Measurements from ENCODE around the gene IKZF3. TPM values are rescaled to one million over a fixed set of nuclear protein-coding genes. Genes with fewer than 3 reads are reported as not detected.

IKZF3 gene
- total RNA-seq, 2 donors from 2014 or later = 0.55 to 1.7 TPM

DNA sequence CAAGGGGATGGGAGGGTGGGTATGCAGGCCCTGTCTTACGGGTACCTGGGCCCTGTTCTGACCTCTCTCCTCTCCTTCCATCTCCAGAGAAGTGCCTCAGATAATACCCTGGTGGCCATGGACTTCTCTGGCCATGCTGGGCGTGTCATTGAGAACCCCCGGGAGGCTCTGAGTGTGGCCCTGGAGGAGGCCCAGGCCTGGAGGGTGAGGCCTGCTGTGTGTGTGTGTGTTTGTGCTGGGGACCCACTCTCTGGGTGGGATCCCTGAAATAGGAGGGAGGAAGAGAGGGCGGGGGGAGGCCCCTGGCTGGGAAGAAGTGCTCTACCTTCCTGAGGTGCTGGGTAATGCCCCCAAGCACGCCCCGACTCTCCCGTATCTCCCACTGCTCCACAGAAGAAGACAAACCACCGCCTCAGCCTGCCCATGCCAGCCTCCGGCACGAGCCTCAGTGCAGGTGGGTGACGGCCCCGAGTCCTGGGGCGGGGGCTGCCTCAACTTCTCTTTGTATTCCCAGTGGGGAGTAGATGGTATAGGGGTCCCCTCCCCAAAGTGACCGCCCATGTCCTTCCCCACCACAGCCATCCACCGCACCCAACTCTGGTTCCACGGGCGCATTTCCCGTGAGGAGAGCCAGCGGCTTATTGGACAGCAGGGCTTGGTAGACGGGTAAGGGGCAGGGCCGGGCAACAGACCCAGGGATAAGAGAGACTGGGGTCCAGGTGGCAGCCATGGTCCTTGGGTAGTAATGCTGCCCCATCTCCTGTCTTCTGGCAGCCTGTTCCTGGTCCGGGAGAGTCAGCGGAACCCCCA lies 118.6 kb downstream of the IKZF3 start:
- no peaks in the 10 kb centered on the region for H3K36me3 ChIP-seq

DNA sequence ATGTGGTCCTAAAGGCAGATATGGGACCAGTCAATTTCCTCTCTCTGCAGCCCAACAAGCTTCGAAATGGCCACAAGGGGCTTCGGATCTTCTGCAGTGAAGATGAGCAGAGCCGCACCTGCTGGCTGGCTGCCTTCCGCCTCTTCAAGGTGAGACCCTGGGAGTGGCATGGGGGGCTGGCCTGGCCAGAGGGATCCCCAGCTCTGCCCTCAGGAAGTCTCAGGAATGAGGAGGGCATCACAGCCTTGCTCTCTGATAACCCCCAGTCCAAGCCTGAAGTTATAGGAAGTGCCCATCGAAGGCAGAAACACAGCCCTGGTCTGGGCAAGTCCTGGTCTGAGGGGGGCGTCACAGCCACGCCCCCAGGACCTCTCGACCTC lies 119.3 kb downstream of the IKZF3 start:
- H3K27ac ChIP-seq = no peak overlapping the region
- H3K4me3 ChIP-seq = no peak overlapping the region
- no peaks in the 10 kb centered on the region for H3K36me3 ChIP-seq
- H3K9me3 ChIP-seq = no peaks in the 10 kb centered on the region
- H3K4me1 ChIP-seq (replicated peaks) = peaks cover 5% of the 10 kb centered on the region
- DNase-seq (ENCODE audit: low spot score) = no peak
- WGBS = 82% methylated on average over 8 of the region's 8 CpGs
- no peaks in the 10 kb centered on the region for H3K27me3 ChIP-seq (replicated peaks; ENCODE audit: insufficient read depth)
- TF ChIP-seq POLR2A (IDR thresholded peaks at IDR 0.05) (no peak), POLR2AphosphoS5 (IDR thresholded peaks at IDR 0.05) (no peak)
- TF ChIP-seq, protein P1, sequence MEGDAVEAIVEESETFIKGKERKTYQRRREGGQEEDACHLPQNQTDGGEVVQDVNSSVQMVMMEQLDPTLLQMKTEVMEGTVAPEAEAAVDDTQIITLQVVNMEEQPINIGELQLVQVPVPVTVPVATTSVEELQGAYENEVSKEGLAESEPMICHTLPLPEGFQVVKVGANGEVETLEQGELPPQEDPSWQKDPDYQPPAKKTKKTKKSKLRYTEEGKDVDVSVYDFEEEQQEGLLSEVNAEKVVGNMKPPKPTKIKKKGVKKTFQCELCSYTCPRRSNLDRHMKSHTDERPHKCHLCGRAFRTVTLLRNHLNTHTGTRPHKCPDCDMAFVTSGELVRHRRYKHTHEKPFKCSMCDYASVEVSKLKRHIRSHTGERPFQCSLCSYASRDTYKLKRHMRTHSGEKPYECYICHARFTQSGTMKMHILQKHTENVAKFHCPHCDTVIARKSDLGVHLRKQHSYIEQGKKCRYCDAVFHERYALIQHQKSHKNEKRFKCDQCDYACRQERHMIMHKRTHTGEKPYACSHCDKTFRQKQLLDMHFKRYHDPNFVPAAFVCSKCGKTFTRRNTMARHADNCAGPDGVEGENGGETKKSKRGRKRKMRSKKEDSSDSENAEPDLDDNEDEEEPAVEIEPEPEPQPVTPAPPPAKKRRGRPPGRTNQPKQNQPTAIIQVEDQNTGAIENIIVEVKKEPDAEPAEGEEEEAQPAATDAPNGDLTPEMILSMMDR (IDR thresholded peaks at IDR 0.05) = no peak
- intact Hi-C loops (cut with DNase I) = no loop called here

More for the DNA sequence above, 118.6 kb downstream of the IKZF3 start:
- 95% methylated on average over 23 of the region's 23 CpGs for WGBS
- H3K4me1 ChIP-seq (replicated peaks) = peaks cover 3% of the 10 kb centered on the region
- DNase-seq (ENCODE audit: low spot score) = no peak
- no peaks in the 10 kb centered on the region for H3K9me3 ChIP-seq
- no peak overlapping the region for H3K4me3 ChIP-seq
- TF ChIP-seq POLR2A (IDR thresholded peaks at IDR 0.05) (no peak), POLR2AphosphoS5 (IDR thresholded peaks at IDR 0.05) (no peak)
- TF ChIP-seq, protein P1 (IDR thresholded peaks at IDR 0.05) = no peak
- H3K27ac ChIP-seq = no peak overlapping the region
- intact Hi-C loops (cut with DNase I) = no loop called here
- H3K27me3 ChIP-seq (replicated peaks; ENCODE audit: insufficient read depth) = no peaks in the 10 kb centered on the region

DNA sequence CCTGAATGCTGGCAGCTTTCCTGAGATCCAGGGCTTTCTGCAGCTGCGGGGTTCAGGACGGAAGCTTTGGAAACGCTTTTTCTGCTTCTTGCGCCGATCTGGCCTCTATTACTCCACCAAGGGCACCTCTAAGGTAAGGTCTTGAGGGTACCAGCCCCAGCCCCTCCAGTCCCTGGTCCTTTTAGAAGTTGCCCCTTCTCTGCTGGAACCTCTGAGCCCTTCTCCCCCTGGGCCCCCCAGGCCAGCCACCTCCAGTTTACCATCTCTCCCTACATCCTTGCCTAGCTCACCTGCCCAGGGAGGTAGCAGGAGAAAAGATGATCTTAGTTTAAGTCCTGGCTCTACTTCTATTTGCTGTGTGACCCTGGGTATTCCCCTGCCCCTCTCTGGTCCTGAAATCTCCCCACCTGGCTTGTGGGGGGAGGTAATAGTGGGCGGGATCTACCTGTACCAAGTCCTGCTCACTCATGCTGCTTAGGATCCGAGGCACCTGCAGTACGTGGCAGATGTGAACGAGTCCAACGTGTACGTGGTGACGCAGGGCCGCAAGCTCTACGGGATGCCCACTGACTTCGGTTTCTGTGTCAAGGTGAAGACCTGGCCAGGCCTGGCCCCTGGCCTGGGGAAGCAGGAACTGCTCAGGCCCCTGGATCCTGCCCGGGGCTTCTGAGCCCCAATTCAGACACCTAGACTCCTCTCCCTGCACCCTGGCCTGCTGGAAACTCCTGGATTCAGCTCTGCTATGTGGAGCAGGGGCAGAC lies 119.9 kb downstream of the IKZF3 start:
- WGBS = 81% methylated on average over 14 of the region's 16 CpGs
- Histone ChIP-seq H3K9me3 (no peaks in the 10 kb centered on the region), H3K4me1 (replicated peaks) (peaks cover 7% of the 10 kb centered on the region), H3K27ac (no peak overlapping the region), H3K27me3 (replicated peaks; ENCODE audit: insufficient read depth) (no peaks in the 10 kb centered on the region), H3K4me3 (no peak overlapping the region), H3K36me3 (no peaks in the 10 kb centered on the region)
- DNase-seq (ENCODE audit: low spot score) = no peak
- TF ChIP-seq POLR2AphosphoS5 (IDR thresholded peaks at IDR 0.05) = no peak
- no peak for TF ChIP-seq POLR2A (IDR thresholded peaks at IDR 0.05)
- TF ChIP-seq, protein P1 (IDR thresholded peaks at IDR 0.05) = no peak
- intact Hi-C loops (cut with DNase I) = no loop called here

DNA sequence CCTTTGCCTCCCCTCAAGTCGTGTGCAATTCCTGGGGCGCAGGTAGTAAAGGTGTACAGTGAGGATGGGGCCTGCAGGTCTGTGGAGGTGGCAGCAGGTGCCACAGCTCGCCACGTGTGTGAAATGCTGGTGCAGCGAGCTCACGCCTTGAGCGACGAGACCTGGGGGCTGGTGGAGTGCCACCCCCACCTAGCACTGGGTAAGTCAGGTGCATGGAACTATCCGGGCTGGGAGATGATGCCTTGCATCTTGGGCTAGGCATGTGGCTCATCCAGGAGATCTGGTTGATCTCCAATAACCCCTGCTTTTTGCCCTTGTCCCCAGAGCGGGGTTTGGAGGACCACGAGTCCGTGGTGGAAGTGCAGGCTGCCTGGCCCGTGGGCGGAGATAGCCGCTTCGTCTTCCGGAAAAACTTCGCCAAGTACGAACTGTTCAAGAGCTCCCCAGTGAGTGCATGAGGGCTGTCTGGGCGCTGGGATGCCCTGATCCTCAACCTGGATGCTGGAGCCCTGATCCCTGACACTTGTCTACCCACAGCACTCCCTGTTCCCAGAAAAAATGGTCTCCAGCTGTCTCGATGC lies 121.2 kb downstream of the IKZF3 start:
- H3K27me3 ChIP-seq (replicated peaks; ENCODE audit: insufficient read depth) = no peaks in the 10 kb centered on the region
- no peak overlapping the region for H3K27ac ChIP-seq
- no peaks in the 10 kb centered on the region for H3K9me3 ChIP-seq
- no peaks in the 10 kb centered on the region for H3K36me3 ChIP-seq
- TF ChIP-seq, protein P1 (IDR thresholded peaks at IDR 0.05) = no peak
- TF ChIP-seq POLR2A (IDR thresholded peaks at IDR 0.05) (no peak), POLR2AphosphoS5 (IDR thresholded peaks at IDR 0.05) (no peak)
- DNase-seq (ENCODE audit: low spot score) = no peak
- intact Hi-C loops (cut with DNase I) = no loop called here
- WGBS = 90% methylated on average over 21 of the region's 21 CpGs
- no peak overlapping the region for H3K4me3 ChIP-seq
- peaks cover 8% of the 10 kb centered on the region for H3K4me1 ChIP-seq (replicated peaks)
